Smooth muscle cell (in vitro differentiated cells): ENCODE measurements around the gene PTPRO. TPM values are rescaled to one million over a fixed set of nuclear protein-coding genes. Genes with fewer than 3 reads are reported as not detected.
A peak's percentile ranks its signal among the peaks of the same experiment; 100 is the strongest.

Source experiments
- DNase-seq: peaks from one replicate; lab custom pipeline; 2025; ENCODE audit not compliant: unreplicated experiment; lab: John Stamatoyannopoulos, UW
- H2AFZ ChIP-seq: fragments of 200-600 bp; sonication (generic); 2 replicates; pipeline ENCODE4 v1.6.0; 2016; ENCODE audit warnings: antibody characterized with exemption, low read depth, mild to moderate bottlenecking
- H3F3A ChIP-seq: fragments of 200-600 bp; sonication (generic); 2 replicates; pipeline ENCODE4 v1.6.0; 2017; ENCODE audit warnings: antibody characterized with exemption, low read depth
- H3K27ac ChIP-seq: fragments of 200-600 bp; sonication (generic); 2 replicates; pipeline ENCODE4 v1.5.1; 2016; ENCODE audit warnings: low read depth, mild to moderate bottlenecking
- H3K27me3 ChIP-seq: fragments of 200-600 bp; sonication (generic); 2 replicates; pipeline ENCODE4 v1.6.1; 2016; ENCODE audit warnings: low read depth, mild to moderate bottlenecking
- H3K36me3 ChIP-seq: fragments of 200-600 bp; sonication (generic); 2 replicates; pipeline ENCODE4 v1.5.1; 2016; ENCODE audit warnings: low read depth
- H3K4me1 ChIP-seq: fragments of 200-600 bp; sonication (generic); 2 replicates; pipeline ENCODE4 v1.5.1; 2016; ENCODE audit warnings: low read depth
- H3K4me2 ChIP-seq: fragments of 200-600 bp; sonication (generic); 2 replicates; pipeline ENCODE4 v1.6.0; 2016; ENCODE audit warnings: mild to moderate bottlenecking
- H3K4me3 ChIP-seq: fragments of 200-600 bp; sonication (generic); 2 replicates; pipeline ENCODE4 v1.5.1; 2016; ENCODE audit warnings: mild to moderate bottlenecking
- H3K79me2 ChIP-seq: fragments of 200-600 bp; sonication (generic); 2 replicates; pipeline ENCODE4 v1.6.0; 2016; ENCODE audit warnings: low read depth, mild to moderate bottlenecking
- H3K9ac ChIP-seq: fragments of 200-600 bp; sonication (generic); 2 replicates; pipeline ENCODE4 v1.6.0; 2016; ENCODE audit warnings: low read depth
- H3K9me3 ChIP-seq: fragments of 200-600 bp; sonication (generic); replicated peaks from 2 replicates; pipeline ENCODE4 v1.5.1; 2016; ENCODE audit warnings: low read depth
- H4K20me1 ChIP-seq: fragments of 200-600 bp; sonication (generic); 2 replicates; pipeline ENCODE4 v1.6.0; 2016; ENCODE audit warnings: low read depth
- CTCF ChIP-seq: fragments of 200-600 bp; sonication (generic); IDR thresholded peaks from 2 replicates; pipeline ENCODE4 v1.5.1; 2017; ENCODE audit warnings: borderline replicate concordance, mild to moderate bottlenecking, antibody characterized with exemption; ENCODE audit not compliant: insufficient read depth, poor library complexity, severe bottlenecking
- WGBS: methylation state at CpG from one replicate; pipeline ENCODE4 v1.1.7; 2016; ENCODE audit warnings: low lambda C conversion rate; 5-methylcytosine and 5-hydroxymethylcytosine counted together
- polyA plus RNA-seq: library from polyadenylated mRNA; unstranded; fragments of >200 nt; fragmentation: Nextera tagmentation; extraction: Ambion mirVana; gene quantifications from 2 replicates; pipeline ENCODE4 v1.2.1, GENCODE V29; 2016
- total RNA-seq: library from RNA; depleted of rRNA; stranded (reverse); fragments of >200 nt; gene quantifications from 2 replicates; pipeline ENCODE4 v1.2.3, GENCODE V29; 2014

The PTPRO gene
- total and polyA plus RNA-seq, 2 experiments from 2014 or later = not detected

GRCh38 chr12:15520844-15521243 lies 198.5 kb downstream of the PTPRO start:
- Histone ChIP-seq H3F3A (no peaks in the 10 kb centered on the region), H3K4me1 (peaks cover 4% of the 10 kb centered on the region), H3K9ac (no peak overlapping the region), H3K79me2 (no peaks in the 10 kb centered on the region), H4K20me1 (no peaks in the 10 kb centered on the region), H3K4me2 (no peak overlapping the region), H3K36me3 (no peaks in the 10 kb centered on the region), H2AFZ (no peak overlapping the region), H3K27ac (no peak overlapping the region), H3K4me3 (no peak overlapping the region), H3K27me3 (no peaks in the 10 kb centered on the region), H3K9me3 (no peaks in the 10 kb centered on the region)
- 60% methylated on average over 6 of the region's 6 CpGs for WGBS
- TF ChIP-seq CTCF = no peak
- no peak for DNase-seq

- peak; percentile 57 for TF ChIP-seq CTCF
- Histone ChIP-seq H3K9ac (no peak overlapping the region), H3K79me2 (no peaks in the 10 kb centered on the region), H3K4me1 (peaks cover 4% of the 10 kb centered on the region), H3K9me3 (no peaks in the 10 kb centered on the region), H3K4me2 (no peak overlapping the region), H3K27me3 (no peaks in the 10 kb centered on the region), H3F3A (no peaks in the 10 kb centered on the region), H3K4me3 (no peak overlapping the region), H3K36me3 (no peaks in the 10 kb centered on the region), H4K20me1 (no peaks in the 10 kb centered on the region), H2AFZ (no peak overlapping the region), H3K27ac (no peak overlapping the region)
- DNase-seq = no peak
- 27% methylated on average over 3 of the region's 3 CpGs for WGBS
Measured at GRCh38 chr12:15522574-15523187, 200.4 kb downstream of the PTPRO start.

GRCh38 chr12:15525441-15525840 lies 203.1 kb downstream of the PTPRO start:
- Histone ChIP-seq H2AFZ (no peak overlapping the region), H3K4me3 (no peak overlapping the region), H3K9me3 (peaks cover 5% of the 10 kb centered on the region), H3K36me3 (no peaks in the 10 kb centered on the region), H3K27ac (no peak overlapping the region), H3K4me2 (no peak overlapping the region), H3K4me1 (no peaks in the 10 kb centered on the region), H3F3A (no peaks in the 10 kb centered on the region), H3K79me2 (no peaks in the 10 kb centered on the region), H3K27me3 (no peaks in the 10 kb centered on the region), H4K20me1 (no peaks in the 10 kb centered on the region), H3K9ac (no peak overlapping the region)
- no peak for TF ChIP-seq CTCF
- DNase-seq = no peak
- 80% methylated on average over 2 of the region's 2 CpGs for WGBS

GRCh38 chr12:15526033-15526432 lies 203.7 kb downstream of the PTPRO start:
- Histone ChIP-seq H2AFZ (no peak overlapping the region), H3K4me2 (no peak overlapping the region), H3K9me3 (peaks cover 5% of the 10 kb centered on the region), H3F3A (no peaks in the 10 kb centered on the region), H3K27me3 (no peaks in the 10 kb centered on the region), H3K79me2 (no peaks in the 10 kb centered on the region), H3K4me3 (no peak overlapping the region), H3K36me3 (no peaks in the 10 kb centered on the region), H3K4me1 (no peaks in the 10 kb centered on the region), H4K20me1 (no peaks in the 10 kb centered on the region), H3K9ac (no peak overlapping the region), H3K27ac (no peak overlapping the region)
- TF ChIP-seq CTCF = no peak
- 86% methylated on average over 4 of the region's 4 CpGs for WGBS
- no peak for DNase-seq
